GM12872 (cell line): Measurements from ENCODE around the gene SHB.

ENCODE experiments used
- CTCF ChIP-seq: IDR thresholded peaks from 3 replicates; pipeline ENCODE4 v1.5.1; 2011; ENCODE audit warnings: low read depth, mild to moderate bottlenecking, low read length, moderate library complexity; ENCODE audit not compliant: insufficient read depth

SHB gene

GRCh38 chr9:38086496-38086895 is 17.5 kb upstream of the SHB start:
- no peak for TF ChIP-seq CTCF

GRCh38 chr9:38085308-38085707 is 16.3 kb upstream of the SHB start:
- TF ChIP-seq CTCF: no peak

GRCh38 chr9:38084556-38084880 is 15.5 kb upstream of the SHB start:
- TF ChIP-seq CTCF: no peak

GRCh38 chr9:38083858-38084555 is 15.0 kb upstream of the SHB start:
- TF ChIP-seq CTCF: no peak

GRCh38 chr9:38082446-38083287 is 13.6 kb upstream of the SHB start:
- no peak for TF ChIP-seq CTCF

GRCh38 chr9:38081356-38082108 is 12.5 kb upstream of the SHB start:
- no peak for TF ChIP-seq CTCF

GRCh38 chr9:38079461-38080031 is 10.5 kb upstream of the SHB start:
- no peak for TF ChIP-seq CTCF
